CD4-positive, alpha-beta T cell treated with Interleukin-12 subunit alpha and Interleukin-12 subunit beta, for 1 hour (primary cell): ENCODE data around the gene ZFAND5.

Experiments
- DNase-seq: peaks from one replicate; pipeline ENCODE4 v3.0.0-alpha.2; 2020

Gene ZFAND5

DNA sequence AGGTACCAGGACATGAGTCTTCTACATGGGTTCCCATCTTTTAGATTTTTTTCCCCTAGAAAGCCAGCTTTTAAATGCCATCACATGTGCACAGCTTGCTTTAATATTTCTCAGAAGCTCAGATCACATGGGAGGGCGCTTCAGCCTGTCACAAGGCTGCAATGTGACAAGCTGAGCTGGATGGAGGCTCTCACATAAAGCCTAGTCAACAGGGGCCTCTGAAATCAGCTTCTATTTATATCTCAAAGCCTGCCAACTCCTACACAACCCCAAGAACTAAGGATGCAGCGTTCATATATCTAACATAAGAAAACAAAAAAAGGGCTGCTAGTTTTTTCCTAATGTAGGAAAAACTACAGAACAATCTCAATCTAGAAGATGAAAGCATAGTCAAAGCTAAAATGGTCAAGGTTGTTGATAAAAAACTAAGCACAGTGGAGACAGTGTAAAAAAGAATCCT, 2.3 kb downstream of the ZFAND5 start:
- DNase-seq = peak; percentile 52

DNA sequence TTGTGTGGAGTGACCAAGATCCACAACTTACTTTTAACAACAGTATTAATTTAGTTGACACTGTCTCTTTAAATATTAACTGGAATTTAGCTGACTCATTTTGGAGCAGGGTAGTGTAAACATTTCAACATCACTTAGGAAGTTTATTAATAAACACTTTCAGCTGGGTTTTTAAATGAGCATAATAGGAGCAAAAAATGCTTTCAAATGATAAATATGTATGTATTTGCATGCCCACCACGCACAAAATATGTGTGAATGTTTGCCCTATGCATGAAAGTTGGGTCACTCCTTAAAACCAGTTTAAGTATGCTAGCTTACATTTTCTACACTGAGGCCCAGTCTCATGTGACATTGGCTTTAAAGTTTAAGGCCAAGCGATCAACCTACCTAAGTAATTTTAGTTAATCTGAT, 2.9 kb downstream of the ZFAND5 start:
- DNase-seq = no peak

DNA sequence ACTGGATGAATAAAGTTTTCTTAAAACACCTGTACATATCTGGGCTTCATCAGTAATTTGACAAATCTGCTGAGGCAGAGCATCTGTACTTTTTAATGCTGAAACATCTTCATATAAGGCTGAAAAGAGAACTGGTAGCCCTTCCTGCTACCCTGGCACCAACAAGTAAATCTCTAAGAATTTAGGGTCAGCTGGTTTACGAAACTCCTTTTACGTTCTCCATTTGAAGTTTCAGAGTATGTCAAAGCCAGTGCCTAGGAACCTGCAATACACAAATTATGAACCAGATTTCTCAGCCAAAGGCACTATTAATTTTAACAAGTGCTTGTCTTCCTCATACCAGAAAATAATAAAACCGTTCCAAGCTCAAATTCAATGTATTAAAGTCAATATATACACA, 3.8 kb downstream of the ZFAND5 start:
- no peak for DNase-seq

DNA sequence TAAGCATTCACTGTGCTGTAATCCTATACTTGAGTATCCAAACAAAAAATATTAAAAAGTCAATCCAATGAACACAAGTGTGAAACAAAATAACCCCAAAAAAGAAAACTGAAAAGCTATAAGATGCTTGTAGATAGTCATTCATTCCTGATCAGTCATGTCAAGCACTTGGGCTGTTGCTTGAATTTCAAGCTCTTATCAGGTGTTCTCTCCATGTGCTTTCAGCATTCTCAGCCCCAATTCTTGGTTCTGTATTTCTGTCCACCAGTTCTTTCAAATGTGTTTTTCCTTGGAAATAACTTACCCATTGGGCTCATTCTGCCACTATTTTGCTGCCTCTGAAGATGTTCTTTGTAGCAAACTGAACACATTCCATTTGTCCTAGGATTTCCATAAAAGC, 4.7 kb downstream of the ZFAND5 start:
- no peak for DNase-seq

DNA sequence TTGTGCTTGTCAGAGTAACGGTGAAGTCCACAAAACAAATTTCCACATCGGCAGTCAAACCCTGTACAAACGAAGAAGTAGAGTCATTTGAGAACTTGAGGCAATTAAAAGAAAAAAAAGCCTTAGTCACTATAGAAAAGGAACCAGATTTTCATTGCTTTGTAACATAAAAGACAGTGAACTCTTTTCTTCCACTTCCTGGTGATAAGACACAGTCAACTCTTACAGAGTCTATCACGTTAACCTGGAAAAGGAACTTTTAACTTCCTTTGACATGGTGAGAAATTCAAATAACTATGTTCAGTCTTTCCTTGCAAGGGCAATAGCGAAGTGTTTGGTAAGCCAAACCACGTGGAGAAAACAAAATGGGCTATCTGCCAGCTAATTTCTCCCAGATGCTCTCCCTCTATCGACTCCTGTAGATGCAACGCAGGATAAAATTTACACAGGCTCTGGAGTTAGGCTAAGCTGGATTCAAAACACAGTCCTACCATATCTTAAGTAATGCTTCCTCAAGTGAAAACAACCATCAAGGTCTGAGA, 8.9 kb downstream of the ZFAND5 start:
- DNase-seq = no peak

DNA sequence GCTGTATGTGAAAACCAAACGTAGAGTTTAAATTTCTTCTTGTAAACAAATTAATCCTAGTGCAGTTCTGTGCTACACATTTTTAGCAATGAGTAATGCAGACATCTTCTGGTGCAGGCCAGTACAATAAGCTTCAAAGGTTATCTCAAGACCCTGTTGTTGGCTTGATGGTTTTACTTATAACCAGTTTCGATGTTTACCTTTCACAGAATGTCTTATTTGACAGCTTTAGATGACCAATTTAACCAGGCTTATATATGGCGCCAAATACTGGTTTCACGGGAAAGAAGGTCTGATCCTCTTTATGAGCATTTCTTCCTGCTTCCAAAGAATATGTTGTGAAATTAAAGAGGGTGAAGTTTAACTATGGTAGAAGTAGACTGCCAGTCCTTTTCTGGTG, 9.9 kb downstream of the ZFAND5 start:
- DNase-seq = no peak

DNA sequence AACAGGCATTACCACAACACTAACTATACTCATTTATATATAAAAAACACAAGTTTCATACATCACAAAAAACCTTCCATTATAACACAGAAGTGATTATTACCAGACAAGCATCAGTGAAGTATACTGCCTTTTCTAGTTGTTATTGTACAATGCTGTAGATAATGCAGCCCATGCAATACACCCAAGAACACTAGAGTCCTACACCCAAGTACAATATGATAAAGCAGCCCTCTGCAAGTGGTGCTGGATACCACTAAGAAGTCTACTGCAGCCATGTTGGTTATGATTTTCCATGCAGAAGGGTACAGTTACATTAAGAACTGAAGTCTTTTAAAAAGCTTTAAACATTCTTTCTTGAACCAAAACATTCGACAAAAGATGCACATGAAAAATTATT, 10.3 kb downstream of the ZFAND5 start:
- DNase-seq = no peak

DNA sequence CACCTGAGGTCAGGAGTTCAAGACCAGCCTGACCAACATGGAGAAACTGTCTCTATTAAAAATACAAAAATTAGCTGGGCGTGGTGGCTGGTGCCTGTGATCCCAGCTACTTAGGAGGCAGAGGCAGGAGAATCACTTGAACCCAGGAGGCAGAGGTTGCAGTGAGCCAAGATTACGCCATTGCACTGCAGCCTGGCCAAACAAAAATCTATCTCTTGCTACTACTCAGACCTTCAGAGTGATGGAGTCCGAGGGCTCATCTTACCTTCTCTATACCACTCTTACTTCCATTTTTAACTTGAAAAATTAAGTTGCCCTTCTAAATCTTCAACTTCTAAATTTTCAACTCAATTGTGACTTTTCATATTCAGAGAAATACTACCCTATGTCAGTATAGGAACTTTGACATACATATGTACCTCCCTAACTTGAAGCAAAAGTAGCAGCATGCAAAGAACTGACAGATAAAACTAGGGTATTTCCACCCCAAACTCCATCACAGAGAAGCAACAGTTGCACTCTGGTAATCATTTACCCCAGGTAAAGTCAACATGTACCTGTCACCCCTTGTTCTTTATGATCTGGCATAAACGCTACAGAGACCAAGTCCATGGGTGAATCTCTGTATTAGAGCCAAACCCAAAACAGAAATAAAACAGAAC, 11.4 kb downstream of the ZFAND5 start:
- no peak for DNase-seq

DNA sequence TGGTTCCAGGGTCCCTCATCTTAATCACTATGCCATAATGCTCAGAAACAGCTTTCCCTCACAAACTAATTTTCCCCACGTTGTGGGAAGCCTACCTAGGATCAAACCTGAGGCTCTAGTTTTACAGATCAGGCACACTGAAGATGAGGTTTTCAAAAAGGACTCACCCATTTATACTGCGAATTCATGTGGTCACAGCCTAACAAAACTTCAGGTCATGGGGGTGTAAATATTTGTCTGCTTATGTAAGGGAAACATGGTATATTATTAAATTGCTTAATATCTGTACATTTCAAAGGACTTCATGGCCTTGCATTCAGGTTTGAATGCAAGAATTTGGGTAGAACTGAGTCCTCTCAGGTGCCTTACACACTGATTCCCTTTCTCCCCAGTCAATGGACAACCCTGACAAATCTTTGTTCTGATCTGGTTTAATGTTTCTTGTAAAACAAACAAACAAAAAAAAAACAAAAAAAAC, 12.1 kb downstream of the ZFAND5 start:
- DNase-seq = no peak

DNA sequence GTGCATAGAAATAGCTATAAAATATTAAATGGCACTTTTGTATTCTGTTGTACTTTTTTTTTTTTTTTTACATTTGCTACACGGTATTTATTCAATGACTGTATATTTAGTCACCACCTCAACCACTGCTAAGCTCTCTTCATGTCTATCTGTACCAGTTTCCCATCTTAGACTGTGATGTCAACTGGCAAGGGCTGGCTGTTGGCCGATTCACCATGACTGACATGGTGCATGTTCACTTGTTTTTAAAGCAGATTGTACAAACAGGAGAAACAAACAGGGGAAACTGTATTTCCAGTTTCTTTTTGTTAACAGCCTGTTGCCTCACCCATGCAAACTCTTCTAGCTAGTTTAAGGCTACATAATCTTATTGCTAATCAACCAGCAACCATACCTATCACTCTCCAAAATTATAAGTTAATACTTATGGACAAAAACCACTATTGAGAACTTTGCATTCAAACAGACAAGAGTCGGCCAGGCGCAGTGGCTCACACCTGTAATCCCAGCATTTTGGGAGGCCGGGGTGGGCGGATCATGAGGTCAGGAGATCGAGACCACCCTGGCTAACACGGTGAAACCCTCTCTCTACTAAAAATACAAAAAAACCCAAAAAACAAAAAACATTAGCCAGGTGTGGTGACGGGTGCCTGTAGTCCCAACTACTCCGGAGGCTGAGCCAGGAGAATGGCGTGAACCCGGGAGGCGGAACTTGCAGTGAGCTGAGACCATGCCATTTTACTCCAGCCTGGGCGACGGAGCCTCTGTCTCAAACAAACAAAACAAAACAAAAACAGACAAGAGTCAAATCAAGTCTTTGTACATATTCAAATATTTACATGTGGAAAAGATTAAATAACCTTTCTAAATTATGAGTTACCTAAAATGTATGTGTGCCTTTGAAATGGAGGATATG, 13.2 kb downstream of the ZFAND5 start:
- no peak for DNase-seq

DNA sequence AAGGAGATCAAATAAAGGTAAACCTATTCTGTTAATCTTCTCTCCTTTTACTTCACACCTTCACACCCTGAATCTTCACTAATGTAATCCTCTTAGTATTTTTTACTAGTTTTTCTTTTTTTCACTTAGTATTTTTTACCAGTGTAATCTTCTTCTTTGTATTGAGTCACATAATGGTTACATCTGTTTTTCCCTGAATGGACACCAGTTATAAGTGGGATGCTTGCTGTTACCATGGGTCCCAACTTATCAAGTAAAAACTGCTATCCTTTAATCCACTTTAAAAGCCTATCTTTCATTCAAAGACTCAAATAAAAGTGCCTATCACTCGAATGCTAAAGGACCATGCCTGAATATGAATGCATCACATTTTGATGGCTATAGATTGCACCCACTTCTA, 15.1 kb downstream of the ZFAND5 start:
- no peak for DNase-seq

DNA sequence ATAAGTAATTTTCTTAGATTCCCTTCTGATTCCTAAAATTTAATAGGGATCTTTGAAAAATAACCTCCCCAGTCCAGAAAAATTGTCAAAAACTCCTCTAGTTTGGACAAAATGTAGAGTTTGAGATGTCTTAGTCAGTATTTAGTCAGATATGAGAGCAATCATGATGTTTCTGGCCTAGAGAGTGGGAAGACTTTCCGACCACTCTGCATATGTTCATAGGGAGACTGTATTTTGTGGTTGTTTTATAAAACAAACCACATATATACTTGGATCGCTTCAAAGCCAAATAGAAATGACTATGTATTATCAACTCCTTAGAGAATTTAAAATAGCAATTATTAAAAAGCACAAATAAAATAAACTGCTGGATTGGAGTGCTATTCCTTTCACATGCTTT, 15.8 kb downstream of the ZFAND5 start:
- DNase-seq = no peak

DNA sequence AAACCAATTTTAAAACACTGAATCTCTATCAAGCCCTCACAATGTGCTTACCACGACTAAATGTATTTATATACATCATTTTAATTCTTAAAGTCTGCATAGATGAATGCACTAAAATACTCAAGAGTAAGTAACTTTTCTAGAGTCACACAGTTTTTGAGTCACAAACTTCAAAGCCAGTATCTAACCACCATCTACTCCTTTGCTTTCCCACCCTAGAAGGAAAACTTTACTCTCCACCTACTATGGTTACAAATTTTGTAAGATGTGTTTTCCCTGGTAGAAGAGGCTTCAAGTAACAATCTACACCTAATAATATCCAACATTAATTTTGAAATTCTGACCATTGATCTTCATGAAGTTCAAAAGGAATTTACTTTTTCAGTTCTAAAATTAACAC, 18.7 kb downstream of the ZFAND5 start:
- DNase-seq = no peak

DNA sequence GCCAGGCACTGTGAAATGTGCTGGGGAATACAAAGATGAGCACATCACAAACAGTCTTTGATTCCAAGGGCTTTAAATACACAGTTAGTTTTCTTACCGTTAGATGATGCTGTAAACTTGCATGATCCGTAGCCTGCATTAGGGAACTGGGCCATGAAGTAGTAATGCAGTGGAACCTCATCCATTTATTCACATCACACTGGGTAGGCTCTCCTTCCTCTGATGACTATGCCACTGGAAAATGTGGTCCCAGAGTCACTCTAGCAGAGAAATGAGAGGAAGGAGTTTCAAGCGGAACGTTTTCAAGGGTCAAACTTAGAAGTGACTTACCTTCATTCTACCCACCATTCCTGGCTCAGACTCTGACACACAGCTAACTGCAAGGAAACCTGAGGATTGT, 26.4 kb downstream of the ZFAND5 start:
- no peak for DNase-seq

DNA sequence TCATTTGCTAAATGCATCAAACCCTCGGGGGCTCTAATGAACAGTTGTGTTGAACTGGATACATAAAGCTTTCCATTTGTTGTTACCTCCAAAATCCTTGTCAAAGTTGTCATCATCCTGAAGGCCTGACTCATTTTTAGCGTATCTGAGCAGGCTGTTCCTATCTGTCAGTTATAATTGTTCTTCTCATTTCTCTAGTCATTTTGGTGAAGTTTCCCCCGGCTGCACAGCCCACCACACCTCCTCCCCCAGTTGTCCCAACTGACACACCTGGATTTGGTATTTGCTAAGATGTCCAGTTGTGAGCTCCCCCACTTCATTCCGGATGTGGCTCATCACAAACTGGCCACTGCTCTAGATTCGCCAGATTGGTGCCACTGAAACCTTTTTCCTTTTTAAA, 27.7 kb downstream of the ZFAND5 start:
- DNase-seq = no peak

DNA sequence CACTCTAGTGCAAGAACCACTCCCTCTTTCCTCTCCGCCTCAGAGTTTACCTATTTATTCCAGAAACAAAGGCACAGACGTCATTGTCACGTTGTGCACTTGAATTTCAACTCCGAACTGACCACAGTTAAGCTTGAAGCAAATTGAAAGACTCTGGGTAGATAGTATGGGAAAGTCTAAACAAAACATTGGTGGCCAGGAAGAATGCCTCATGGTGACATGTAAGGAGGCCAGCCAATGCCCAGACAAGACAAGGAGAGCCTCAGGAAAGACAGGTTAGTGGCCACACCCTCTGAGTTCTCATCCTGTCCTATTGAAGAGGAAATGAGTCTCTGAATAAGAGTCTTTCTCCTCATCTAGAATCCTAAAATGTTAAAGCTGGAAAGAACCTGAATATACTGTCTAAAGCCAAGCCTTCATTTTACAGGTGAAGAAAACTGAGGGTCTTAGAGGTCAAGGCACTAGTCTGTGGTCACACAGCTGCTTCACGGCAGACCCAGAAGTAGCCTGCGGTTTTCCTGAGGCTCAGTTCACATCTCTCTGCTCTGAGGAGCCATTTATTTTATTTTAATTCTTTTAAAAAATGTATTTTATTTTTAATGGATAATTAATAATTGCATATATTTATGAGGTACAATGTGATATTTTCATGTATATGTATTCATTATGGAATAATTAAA, 30.2 kb downstream of the ZFAND5 start:
- DNase-seq = no peak

DNA sequence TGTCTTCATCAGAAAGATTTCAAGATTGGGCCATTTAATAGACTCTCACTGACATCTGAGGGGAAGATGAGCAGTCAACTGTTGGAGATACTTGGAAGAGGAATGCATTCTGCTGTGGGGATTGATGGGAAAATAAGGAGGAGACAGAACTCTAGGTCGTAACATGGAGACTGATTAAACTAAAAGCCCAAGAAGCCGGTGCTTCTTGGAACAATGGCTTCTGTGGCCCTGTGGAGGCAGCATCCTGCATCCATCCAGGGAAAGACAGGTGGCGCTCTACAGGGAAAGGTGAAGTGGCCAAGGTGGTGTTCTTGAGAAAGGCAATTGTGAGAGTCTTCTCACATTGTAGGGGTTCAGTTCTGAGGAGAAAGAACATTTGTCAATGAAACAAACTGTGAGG, 31.3 kb downstream of the ZFAND5 start:
- DNase-seq = no peak

DNA sequence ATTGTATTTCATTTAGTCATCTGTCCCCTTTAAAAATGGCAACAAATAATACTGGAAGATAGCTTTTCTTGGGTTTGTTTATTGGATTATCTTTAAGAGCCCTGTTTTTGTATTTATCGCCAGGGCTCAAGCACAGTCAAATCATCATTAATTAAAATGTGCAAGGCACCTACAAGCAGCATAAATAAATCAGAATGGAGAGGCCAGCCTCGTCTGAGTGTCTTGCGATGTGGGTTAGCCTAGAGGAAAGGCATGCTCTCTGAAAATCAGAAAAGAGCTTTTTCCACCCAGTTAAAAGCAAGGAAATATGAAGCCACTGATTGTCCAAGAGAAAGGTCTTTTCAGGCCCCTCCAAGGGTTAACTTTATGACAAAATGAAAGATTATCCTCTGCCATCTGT, 31.8 kb downstream of the ZFAND5 start:
- no peak for DNase-seq

DNA sequence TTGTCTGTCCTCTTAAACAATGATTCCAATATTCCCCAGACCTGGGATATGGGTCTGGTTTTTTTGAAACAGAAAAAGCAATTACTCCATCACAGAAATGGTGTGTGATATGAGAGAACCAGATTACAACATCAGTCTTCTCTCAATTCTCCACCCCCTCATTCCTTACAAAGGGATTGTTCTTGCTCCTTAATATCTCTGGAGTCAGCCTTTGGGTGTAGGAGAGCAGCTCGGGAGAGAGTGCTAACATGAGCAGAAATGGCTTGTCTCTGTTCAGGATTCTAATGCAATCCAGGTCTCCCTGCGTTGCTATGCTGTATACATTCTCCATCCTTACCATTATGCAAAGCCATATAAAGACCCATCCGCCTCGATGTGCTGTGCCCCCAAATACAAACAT, 32.7 kb downstream of the ZFAND5 start:
- no peak for DNase-seq

DNA sequence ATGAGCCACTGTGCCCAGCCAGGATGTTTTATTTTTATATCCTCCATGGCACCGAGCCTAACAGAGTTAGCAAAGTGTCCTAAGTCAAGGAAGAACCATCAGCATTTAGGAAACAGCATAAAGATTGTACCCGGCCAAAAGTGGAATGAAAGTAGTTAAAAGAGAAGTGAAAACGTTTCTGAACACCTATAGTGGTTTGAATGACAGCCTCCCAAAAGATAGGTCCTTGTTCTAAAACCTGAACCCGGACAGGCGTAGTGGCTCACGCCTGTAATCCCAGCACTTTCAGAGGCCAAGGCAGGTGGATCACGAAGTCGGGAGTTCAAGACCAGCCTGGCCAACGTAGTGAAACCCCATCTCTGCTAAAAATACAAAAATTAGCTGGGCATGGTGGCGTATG, 37.4 kb downstream of the ZFAND5 start:
- no peak for DNase-seq

DNA sequence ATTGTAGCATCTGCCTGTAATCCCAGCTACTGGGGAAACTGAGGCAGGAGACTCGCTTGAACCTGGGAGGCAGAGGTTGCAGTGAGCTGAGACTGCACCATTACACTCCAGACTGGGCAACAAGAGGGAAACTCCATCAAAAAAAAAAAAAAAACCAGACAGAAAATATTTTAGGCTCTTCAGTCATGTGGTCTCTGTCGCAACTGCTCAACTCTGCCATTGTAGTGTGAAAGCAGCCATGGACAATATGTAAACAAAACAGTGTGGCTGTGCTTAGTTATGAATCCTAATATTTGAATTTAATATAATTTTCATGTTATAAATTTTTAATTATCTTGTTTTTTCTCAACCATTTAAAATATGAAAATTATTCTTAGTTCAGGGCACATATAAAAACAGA, 38.4 kb downstream of the ZFAND5 start:
- no peak for DNase-seq

DNA sequence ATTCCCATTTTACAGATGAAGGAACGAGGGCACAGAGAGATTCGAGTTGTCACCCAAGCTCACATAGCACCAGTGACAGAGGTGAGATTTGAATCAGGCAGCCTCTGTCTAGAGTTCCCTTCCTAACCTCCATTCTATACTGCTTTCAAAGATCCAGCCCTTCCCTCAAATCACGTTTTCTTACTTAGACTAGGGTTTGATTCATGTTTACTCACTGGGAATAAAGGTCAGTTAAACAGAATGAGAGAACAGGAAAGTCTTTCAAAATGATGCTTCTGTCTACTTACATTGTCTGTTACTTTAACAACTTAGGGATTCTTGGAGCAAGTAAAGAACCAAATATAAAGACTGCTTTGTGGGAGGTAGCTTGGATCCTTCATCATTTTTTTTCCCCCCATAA, 40.0 kb downstream of the ZFAND5 start:
- no peak for DNase-seq

DNA sequence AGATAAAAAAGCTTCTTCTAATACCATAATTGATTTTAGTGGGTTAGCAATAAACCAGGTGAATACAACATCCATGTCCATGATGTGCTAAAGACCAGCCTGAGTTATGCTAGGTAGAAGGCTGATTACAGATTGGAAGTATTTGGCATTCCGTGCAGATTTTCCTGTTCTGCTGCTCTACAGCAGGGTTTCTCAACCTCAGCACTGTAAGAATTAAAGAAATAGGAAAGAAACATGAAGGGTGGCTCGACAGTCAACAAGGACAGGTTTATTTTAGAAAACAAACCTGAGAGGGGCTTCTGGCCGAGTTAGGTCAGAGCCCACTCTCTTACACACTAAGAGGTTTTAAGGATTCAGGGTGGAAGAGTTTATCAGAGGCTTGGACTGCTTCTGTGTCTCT, 42.3 kb downstream of the ZFAND5 start:
- no peak for DNase-seq

DNA sequence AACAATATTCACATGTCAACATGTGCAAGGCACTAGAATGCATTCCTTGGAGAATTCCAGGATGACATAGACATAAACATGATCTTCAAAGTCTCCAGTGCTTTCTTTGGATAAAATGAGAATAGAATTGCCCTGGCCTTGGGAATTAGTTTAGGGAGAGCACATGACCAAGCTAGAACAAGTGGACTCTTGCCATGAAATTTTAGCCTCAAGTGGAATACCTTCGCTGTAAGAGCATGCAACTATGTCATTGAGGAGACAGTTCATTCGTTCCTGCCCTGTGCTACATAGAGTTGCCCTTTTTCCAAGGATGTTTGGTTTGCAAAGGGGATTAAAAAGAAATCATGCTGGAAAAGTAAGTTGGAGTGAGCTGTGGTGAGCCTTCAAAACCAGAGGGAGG, 42.7 kb downstream of the ZFAND5 start:
- DNase-seq = no peak
